NCI-H1105 treated with DMSO at 0.1 percent for 48 hours (cell line): ENCODE data around the gene DYDC1.
"Not testable (repeated sequence)": the region's sequence is repeated elsewhere in the genome, so short reads cannot be mapped to it uniquely, and the experiment has no call there.

ENCODE experiments used
- DNase-seq: peaks from one replicate; lab custom pipeline; 2025; lab: John Stamatoyannopoulos, UW

Gene DYDC1

GRCh38 chr10:80344276-80344675 is 12.3 kb downstream of the DYDC1 start:
- DNase-seq: no peak

GRCh38 chr10:80333983-80334382 is 22.6 kb downstream of the DYDC1 start:
- DNase-seq: no peak

GRCh38 chr10:80324891-80325364 is 31.6 kb downstream of the DYDC1 start:
- DNase-seq: no peak

DNA sequence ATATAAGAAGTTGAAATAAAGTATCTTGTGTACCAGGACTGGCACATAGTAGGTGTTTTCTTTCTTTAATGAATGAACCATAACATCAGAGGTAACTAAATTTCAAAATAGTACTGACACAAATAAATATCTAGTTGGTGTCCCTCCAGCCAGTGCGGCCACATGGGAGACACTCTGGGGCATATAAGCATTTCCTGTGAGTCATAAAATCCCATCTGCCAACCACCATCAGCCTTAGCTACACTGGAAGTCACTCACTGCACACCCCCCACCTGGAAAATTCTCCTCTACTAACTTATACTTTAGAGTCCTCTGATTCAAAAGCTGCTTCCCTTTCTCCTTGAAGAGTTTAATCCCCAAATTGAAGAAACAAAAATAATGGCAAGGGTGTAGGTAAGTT is 32.5 kb downstream of the DYDC1 start:
- no peak for DNase-seq

DNA sequence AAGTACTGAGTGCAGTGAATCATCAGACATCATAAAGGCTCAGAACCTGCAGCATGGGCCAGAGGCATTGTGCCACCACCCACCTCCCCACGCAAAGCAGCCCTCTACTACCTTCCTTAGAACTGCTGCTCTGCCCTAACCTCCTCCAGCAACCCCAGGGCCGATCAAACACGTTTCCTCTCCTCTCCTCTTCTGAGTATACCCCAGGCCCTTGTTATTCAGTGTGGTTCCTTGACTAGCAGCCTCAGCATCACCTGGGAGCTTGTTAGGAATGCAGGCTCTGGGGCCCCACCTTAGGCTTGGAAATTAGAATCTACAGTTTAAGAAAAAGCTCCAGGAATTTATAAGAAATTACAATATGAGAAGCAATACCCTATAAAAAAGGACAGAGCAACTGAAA is 33.2 kb downstream of the DYDC1 start:
- no peak for DNase-seq

DNA sequence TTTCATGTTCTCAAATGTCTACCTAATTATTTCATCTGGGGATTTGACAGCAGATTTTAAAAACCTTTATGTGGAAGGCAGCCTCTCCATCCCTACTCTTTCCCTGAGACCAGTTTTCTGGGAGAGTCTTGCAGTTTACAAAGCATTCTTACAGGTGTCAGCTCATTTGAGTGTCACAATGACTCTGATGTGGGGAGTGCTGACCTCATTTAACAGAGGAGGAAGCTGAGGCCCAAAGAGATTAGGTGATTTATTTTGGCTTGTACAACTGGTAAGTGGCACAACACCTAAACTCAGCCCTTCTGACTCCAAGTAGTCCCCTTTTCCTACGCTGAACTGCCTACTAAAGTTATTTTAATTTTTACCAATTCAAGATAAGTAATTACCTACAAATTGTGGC is 33.8 kb downstream of the DYDC1 start:
- DNase-seq: no peak

GRCh38 chr10:80322158-80322557 is 34.4 kb downstream of the DYDC1 start:
- DNase-seq: no peak

- no peak for DNase-seq
Observed at GRCh38 chr10:80321183-80321582, 35.4 kb downstream of the DYDC1 start.

GRCh38 chr10:80320377-80320776 is 36.2 kb downstream of the DYDC1 start:
- DNase-seq: no peak

DNA sequence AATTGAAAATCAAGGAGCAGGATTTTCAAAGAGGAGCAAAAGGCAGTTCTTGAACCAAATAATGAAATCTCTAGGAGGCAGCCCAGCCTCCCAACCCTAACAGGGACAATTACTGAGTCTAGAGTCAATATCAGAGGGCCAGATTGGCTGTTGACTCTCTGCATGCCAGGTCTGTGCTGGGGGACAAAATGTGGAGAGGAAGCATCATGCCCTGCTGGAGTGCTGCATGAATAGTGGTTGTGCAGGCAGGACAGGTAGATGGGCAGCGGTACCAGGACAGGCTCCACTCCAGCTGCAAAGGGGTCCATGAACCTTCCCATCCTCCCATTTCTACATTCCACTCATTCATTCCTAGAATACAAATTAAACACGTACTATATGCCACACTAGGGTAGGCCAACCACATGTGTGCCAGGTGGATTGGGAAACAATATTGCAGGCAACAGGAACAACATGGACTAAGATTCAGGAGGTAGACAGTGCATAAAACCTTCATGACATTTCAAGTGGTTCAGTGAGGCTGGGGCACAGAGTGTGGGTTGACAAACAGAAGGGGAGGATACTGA is 36.7 kb downstream of the DYDC1 start:
- DNase-seq: no peak

DNA sequence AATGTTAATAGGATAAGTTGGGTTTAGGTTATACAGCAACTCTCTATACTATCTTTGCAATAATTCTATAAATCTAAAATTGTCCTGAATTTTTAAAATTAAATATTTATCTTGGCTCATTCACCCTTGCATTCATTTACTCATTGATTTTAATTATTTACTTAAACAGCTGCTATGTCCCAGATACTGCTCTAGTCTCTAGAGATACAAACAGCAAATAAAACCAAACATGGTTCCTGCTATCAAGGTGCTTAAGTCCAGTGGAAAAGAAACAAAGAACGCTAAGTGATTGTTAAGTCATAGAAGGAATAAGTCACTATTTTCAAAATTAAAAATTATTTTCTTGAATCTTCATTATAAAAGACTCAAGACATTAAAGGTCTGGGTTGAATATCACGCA is 37.2 kb downstream of the DYDC1 start:
- DNase-seq: no peak

DNA sequence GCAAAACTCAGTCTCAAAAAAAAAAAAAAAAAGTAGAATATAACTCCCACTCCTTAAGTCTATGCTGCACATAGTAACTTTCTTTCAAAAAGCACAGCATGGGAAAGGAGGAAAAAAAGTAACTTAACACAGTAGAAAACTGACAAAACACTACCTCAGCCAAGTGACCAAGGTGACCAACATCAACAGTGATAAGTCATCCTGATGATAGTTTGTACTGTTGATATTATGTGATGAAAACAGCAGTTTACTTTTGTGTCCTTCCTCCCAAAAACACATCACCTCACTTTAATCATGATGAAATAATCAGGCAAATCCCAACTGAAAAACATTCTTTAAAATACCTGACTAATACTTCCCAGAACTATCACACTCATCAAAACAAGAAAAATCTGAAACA is 37.8 kb downstream of the DYDC1 start:
- no peak for DNase-seq

- DNase-seq: no peak
Observed at GRCh38 chr10:80315391-80315790, 41.2 kb downstream of the DYDC1 start.

GRCh38 chr10:80313523-80313922 is 43.0 kb downstream of the DYDC1 start:
- no peak for DNase-seq

DNA sequence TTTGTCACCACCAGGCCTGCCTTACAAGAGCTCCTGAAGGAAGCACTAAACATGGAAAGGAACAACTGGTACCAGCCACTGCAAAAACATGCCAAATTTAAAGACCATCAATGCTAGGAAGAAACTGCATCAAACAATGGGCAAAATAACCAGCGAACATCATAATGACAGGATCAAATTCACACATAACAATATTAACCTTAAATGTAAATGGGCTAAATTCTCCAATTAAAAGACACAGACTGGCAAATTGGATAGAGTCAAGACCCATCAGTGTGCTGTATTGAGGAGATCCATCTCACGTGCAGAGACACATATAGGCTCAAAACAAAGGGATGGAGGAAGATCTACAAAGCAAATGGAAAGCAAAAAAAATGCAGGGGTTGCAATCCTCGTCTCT is 50.6 kb downstream of the DYDC1 start:
- not testable (repeated sequence) for DNase-seq

DNA sequence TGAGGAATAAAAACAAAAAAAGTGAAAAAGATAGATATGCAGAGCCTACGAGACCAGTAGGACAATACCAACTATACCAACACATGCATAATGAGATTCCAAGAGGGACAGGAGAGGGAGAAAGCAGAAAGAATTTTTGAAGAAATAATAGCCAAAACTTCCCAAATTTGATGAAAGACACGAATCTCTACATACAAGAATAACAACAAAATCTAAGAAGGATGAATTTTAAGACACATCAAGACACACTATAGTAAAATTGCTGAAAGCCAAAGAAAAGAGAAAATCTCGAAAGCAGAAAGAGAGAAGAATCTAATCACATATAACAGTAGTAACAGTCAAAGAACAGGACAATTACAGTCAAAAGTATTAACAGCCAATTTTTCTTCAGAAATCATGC is 59.6 kb downstream of the DYDC1 start:
- no peak for DNase-seq

DNA sequence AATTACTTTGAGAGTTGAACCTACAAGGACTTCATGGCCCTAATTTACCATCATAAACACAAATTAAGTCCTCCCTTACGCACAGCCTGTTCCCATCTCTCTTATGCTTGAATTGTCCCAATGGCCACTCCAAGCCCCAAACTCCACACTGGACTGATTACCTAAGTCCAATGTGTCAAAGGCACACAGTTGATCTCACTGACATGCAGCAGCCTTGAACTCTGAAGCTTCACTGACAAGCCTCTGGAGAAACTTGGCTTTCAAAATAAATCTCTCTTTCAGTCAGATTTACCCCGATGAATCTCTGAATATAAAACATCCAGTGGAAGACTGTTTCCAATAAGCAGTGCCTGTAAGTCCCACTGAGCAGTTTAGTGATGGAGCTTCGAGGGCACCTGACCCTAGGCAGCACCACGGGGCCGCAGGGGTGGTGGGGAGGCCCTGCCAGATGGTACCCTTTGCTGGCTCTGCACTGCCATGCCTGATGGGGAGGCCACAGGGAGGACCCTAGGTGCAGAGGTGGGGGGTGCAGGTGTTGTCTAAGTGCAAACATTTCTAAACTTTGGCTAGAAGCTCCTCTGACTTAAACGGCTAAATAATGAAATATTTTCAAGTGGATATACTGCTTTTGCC is 63.8 kb downstream of the DYDC1 start:
- DNase-seq: no peak

DNA sequence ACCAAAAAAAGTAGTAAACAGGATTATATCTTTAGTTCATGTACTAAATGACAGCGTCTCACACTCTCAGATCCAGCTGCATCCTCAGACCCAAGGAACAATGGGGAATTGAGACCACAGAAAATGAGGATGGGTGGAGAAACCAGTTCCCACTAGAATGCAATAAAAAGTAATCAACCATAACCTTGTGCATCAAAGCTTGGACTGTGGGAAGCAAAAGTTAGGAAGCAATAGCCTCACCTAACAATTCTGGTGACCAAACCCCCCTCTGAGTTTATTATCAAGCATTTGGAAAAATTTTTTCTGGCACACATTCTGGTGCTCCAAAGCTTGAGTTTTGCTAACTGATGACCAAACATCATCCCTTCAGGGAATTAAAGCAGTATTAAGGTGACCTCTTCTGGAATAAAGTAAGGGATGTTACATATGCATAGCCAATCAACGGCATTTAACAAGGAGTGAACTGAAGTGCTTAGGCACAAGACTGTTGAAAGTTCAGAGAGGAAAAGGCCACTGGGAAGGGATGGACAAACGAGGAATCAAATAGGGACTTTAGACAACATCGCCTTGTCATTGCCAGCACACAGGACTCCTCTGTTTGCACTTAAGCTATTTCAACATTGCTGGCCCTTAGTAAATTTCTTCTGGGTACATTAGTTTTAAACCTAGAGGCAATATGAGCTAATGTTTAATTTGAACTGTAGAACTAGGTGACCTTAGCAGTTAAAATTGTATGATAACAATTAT is 65.9 kb downstream of the DYDC1 start:
- DNase-seq: no peak

DNA sequence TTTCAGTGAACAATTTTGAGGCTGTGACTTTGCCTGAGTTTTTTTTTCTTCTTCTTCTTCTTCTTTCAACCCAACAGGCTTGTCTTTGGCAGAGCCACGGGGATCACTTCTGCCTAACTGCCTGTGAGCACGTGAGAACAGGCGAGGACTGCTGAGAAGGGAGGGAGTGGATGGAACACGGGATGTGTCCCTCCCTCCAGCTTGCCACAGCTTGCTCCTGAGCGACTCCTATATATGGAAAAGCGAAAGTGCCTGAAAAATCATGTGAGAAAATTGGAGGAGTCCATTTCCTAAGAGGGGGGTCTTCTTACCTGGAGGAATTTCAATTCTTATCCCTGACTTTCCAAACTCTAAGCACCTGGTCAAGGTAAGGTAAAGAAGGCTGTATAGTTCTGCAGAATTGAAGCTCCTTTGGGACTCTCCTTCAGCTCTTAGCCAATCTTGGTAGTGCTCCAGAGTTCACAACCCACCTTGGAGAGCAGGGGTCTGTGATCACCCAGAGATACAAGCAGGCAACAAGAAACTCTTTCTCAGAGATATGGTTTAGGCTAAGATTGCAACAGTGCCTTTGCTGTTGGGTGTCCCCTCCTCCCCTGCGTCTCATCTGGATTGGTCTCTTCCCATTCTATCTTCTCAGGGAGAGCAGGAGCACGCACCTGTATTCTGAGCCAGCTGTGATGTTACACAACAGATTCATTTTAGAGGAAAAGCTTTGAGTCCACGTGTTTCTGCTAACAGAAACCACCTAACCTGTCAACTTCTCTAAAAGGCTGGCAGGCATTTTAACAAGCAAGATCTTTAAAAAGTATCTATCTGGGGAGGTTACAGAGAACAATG is 66.9 kb downstream of the DYDC1 start, which contains the start of gene MAT1A:
TSS of gene MAT1A (minus strand) at position 208 of the 837 bp plus-strand sequence. CDS start 235 bp downstream, outside the sequence.
- DNase-seq: no peak

GRCh38 chr10:80288849-80289248 is 67.7 kb downstream of the DYDC1 start:
- no peak for DNase-seq
